Liver (tissue), 9 donors: Measurements from ENCODE around the gene ATXN7L1. TPM values are rescaled to one million over a fixed set of nuclear protein-coding genes. Genes with fewer than 3 reads are reported as not detected.

Experiments
- DNase-seq: peaks from one replicate; pipeline ENCODE4 v3.0.0-alpha.2; 2017; ENCODE audit warnings: low spot score
- H3K27ac ChIP-seq, 2 donors: one replicate each; pipeline ENCODE4 v1.7.0; 2013; ENCODE audit warnings: inconsistent platforms in 2 of 2, low read length in 2 of 2, control low read depth in 1 of 2, low read depth in 1 of 2, mild to moderate bottlenecking in 1 of 2
- H3K27me3 ChIP-seq, 4 donors: one replicate each; pipeline versions ENCODE4 v1.6.1 to v1.7.0; 2013; ENCODE audit warnings: low read length in 3 of 4, inconsistent platforms in 1 of 4, mild to moderate bottlenecking in 1 of 4, moderate library complexity in 1 of 4; ENCODE audit not compliant: control insufficient read depth in 4 of 4, insufficient read depth in 4 of 4
- H3K36me3 ChIP-seq, 4 donors: one replicate each; pipeline versions ENCODE4 v1.6.1 to v1.7.0; 2013; ENCODE audit warnings: low read length in 3 of 4, mild to moderate bottlenecking in 3 of 4, low read depth in 1 of 4, moderate library complexity in 1 of 4; ENCODE audit not compliant: control insufficient read depth in 4 of 4, insufficient read depth in 3 of 4
- H3K4me1 ChIP-seq, 4 donors: one replicate each; pipeline versions ENCODE4 v1.6.1 to v1.7.0; 2013; ENCODE audit warnings: low read length in 3 of 4, mild to moderate bottlenecking in 3 of 4, moderate library complexity in 1 of 4; ENCODE audit not compliant: control insufficient read depth in 4 of 4, insufficient read depth in 4 of 4
- H3K4me3 ChIP-seq, 3 donors: one replicate each; pipeline versions ENCODE4 v1.6.1 to v1.7.0; 2013; ENCODE audit warnings: low read length in 3 of 3, control low read depth in 1 of 3, low read depth in 1 of 3, mild to moderate bottlenecking in 1 of 3
- H3K9ac ChIP-seq, 2 donors: one replicate each; pipeline ENCODE4 v1.7.0; 2013; ENCODE audit warnings: low read length in 2 of 2, mild to moderate bottlenecking in 2 of 2, moderate library complexity in 2 of 2, control low read depth in 1 of 2, low read depth in 1 of 2
- H3K9me3 ChIP-seq, 4 donors: one replicate each; pipeline versions ENCODE4 v1.6.1 to v1.7.0; 2013; ENCODE audit warnings: low read length in 3 of 4; ENCODE audit not compliant: control insufficient read depth in 4 of 4
- EGR1 ChIP-seq, 2 donors: IDR thresholded peaks; 2 replicates each; pipeline ENCODE4 v1.6.1; 2016 to 2018; ENCODE audit warnings: antibody characterized with exemption in 2 of 2, low read depth in 2 of 2
- FOXA1 ChIP-seq: IDR thresholded peaks from 2 replicates; pipeline ENCODE4 v1.6.1; 2016; ENCODE audit warnings: antibody characterized with exemption
- FOXA2 ChIP-seq: IDR thresholded peaks from 2 replicates; pipeline ENCODE4 v1.6.1; 2016; ENCODE audit warnings: antibody characterized with exemption
- GABPA ChIP-seq, 2 donors: IDR thresholded peaks in 1 of 2; conservative IDR thresholded peaks in 1 of 2; 2 replicates each; pipeline ENCODE4 v1.6.1; 2016; ENCODE audit warnings: antibody characterized with exemption in 2 of 2, mild to moderate bottlenecking in 1 of 2, moderate library complexity in 1 of 2
- HNF4A ChIP-seq, 2 donors: conservative IDR thresholded peaks; 2 replicates each; pipeline ENCODE4 v1.6.1; 2016; ENCODE audit warnings: antibody characterized with exemption in 2 of 2, mild to moderate bottlenecking in 2 of 2
- HNF4G ChIP-seq: IDR thresholded peaks from 2 replicates; pipeline ENCODE4 v1.6.1; 2016; ENCODE audit warnings: antibody characterized with exemption
- JUND ChIP-seq, 2 donors: IDR thresholded peaks; 2 replicates each; pipeline ENCODE4 v1.6.1; 2016; ENCODE audit warnings: antibody characterized with exemption in 2 of 2
- NR2F2 ChIP-seq: IDR thresholded peaks from 2 replicates; pipeline ENCODE4 v1.6.1; 2016; ENCODE audit warnings: antibody characterized with exemption
- RAD21 ChIP-seq, 2 donors: IDR thresholded peaks; 2 replicates each; pipeline ENCODE4 v1.6.1; 2016; ENCODE audit warnings: antibody characterized with exemption in 2 of 2, mild to moderate bottlenecking in 2 of 2
- REST ChIP-seq: IDR thresholded peaks from 2 replicates; pipeline ENCODE4 v1.6.1; 2016; ENCODE audit warnings: antibody characterized with exemption, mild to moderate bottlenecking
- RXRA ChIP-seq, 2 donors: IDR thresholded peaks; 2 replicates each; pipeline ENCODE4 v1.6.1; 2017 to 2018; ENCODE audit warnings: antibody characterized with exemption in 2 of 2, mild to moderate bottlenecking in 1 of 2
- SP1 ChIP-seq: IDR thresholded peaks from 2 replicates; pipeline ENCODE4 v1.6.1; 2018; ENCODE audit warnings: antibody characterized with exemption, mild to moderate bottlenecking
- TAF1 ChIP-seq: conservative IDR thresholded peaks from 2 replicates; pipeline ENCODE4 v1.6.1; 2016; ENCODE audit warnings: antibody characterized with exemption, mild to moderate bottlenecking
- YY1 ChIP-seq: IDR thresholded peaks from 2 replicates; pipeline ENCODE4 v1.6.1; 2016; ENCODE audit warnings: antibody characterized with exemption, mild to moderate bottlenecking
- ZBTB33 ChIP-seq: IDR thresholded peaks from 2 replicates; pipeline ENCODE4 v1.6.1; 2016; ENCODE audit warnings: antibody characterized with exemption
- WGBS: extraction: QIAGEN DNeasy Blood & Tissue Kit; methylation state at CpG from one replicate; pipeline ENCODE4 v1.1.7; 2013; 5-methylcytosine and 5-hydroxymethylcytosine counted together
- polyA plus RNA-seq, 2 donors: library from polyadenylated mRNA; stranded (reverse) in 1 of 2; unstranded in 1 of 2; fragments of 200-250 nt in 1 of 2; fragments of >200 nt in 1 of 2; fragmentation: Nextera tagmentation in 1 of 2; extraction: Ambion mirVana in 1 of 2; gene quantifications; one replicate each; pipeline versions ENCODE4 v1.2.1 to v1.2.3, GENCODE V29; 2013 to 2015
- total RNA-seq, 2 donors: library from RNA; depleted of rRNA; stranded (reverse); fragments of >200 nt; gene quantifications; one replicate each; pipeline ENCODE4 v1.2.3, GENCODE V29; 2014
- TF ChIP-seq, protein P1 (sequence below): fragments of 150-350 bp; IDR thresholded peaks from 2 replicates; pipeline ENCODE4 v1.5.1; 2017; ENCODE audit warnings: improper control_type of control experiment, low read depth, low read length; ENCODE audit not compliant: missing input control
- TF ChIP-seq, protein P2 (sequence below): IDR thresholded peaks from 2 replicates; pipeline ENCODE4 v1.6.1; 2016; ENCODE audit warnings: antibody characterized with exemption
- TF ChIP-seq, protein P3 (sequence below): IDR thresholded peaks from 2 replicates; pipeline ENCODE4 v1.6.1; 2016; ENCODE audit warnings: antibody characterized with exemption
- donor health status: healthy.
- donor health status: healthy.
- donor health status: healthy.
- donor health status: healthy.
- donor health status: healthy.

The ATXN7L1 gene
- total and polyA plus RNA-seq, 4 donors: 2.1 to 7.4 (median 5.3) TPM

DNA sequence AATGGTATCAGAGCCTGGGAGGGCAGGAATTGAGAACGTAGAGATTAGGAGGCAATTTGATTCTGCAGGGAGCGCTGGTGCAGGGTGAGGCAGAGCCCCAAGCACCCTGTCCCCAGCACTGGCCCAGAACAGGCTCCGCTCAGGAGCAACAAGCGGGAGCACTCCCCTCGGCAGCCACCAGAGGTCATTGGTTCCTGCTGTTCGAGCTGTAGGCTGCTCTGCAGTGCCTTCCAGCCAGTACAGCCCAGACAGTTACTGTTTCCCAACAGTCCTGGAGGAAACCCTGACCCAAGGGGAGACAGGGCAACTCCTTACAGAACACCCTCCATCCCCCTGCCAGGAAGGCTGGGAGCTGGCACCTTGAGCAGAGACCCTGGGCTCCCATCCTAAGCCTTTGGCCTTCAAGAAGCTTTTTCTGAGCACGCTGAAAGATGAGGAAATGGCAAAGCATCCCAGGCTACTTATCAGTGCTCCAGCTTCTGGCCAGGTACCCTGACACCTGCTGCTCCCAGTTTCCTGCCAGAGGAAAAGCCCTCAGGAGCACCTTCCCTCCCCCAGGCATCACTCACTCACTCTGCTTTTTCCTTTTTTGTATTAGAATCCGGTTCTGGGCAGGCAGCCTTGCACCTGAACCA is 223.9 kb downstream of the ATXN7L1 start:
- 39% methylated on average over 8 of the region's 8 CpGs for WGBS
- Histone ChIP-seq H3K9me3 (no peaks in the 10 kb centered on the region), H3K27me3 (no peaks in the 10 kb centered on the region), H3K4me3 (no peak overlapping the region), H3K9ac (no peak overlapping the region), H3K27ac (peak overlapping the region in 1 of 2 donors; percentile 37), H3K4me1 (peaks cover 6 to 48% (median 37%) of the 10 kb centered on the region in 4 donors), H3K36me3 (no peaks in the 10 kb centered on the region)
- peak; percentile 71 for DNase-seq
- TF ChIP-seq GABPA (IDR thresholded peaks at IDR 0.05 in 1 of 2, conservative IDR thresholded peaks at IDR 0.05 in 1 of 2) (no peak), FOXA1 (no peak), EGR1 (IDR thresholded peaks at IDR 0.05; ENCODE audit: low read depth in 2 of 2) (no peak), HNF4G (no peak), YY1 (no peak), RAD21 (IDR thresholded peaks at IDR 0.05) (peak; percentile 95 to 98), NR2F2 (no peak), ZBTB33 (no peak), TAF1 (no peak), HNF4A (conservative IDR thresholded peaks at IDR 0.05) (peak; percentile 40 to 51), REST (no peak), FOXA2 (no peak), RXRA (IDR thresholded peaks at IDR 0.05) (no peak), SP1 (no peak), JUND (IDR thresholded peaks at IDR 0.05) (no peak)
- TF ChIP-seq, protein P1, sequence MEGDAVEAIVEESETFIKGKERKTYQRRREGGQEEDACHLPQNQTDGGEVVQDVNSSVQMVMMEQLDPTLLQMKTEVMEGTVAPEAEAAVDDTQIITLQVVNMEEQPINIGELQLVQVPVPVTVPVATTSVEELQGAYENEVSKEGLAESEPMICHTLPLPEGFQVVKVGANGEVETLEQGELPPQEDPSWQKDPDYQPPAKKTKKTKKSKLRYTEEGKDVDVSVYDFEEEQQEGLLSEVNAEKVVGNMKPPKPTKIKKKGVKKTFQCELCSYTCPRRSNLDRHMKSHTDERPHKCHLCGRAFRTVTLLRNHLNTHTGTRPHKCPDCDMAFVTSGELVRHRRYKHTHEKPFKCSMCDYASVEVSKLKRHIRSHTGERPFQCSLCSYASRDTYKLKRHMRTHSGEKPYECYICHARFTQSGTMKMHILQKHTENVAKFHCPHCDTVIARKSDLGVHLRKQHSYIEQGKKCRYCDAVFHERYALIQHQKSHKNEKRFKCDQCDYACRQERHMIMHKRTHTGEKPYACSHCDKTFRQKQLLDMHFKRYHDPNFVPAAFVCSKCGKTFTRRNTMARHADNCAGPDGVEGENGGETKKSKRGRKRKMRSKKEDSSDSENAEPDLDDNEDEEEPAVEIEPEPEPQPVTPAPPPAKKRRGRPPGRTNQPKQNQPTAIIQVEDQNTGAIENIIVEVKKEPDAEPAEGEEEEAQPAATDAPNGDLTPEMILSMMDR: peak; percentile 88
- TF ChIP-seq, protein P2, sequence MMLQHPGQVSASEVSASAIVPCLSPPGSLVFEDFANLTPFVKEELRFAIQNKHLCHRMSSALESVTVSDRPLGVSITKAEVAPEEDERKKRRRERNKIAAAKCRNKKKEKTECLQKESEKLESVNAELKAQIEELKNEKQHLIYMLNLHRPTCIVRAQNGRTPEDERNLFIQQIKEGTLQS: no peak
- TF ChIP-seq, protein P3, sequence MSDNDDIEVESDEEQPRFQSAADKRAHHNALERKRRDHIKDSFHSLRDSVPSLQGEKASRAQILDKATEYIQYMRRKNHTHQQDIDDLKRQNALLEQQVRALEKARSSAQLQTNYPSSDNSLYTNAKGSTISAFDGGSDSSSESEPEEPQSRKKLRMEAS: no peak
